ENCODE measurements around the gene VPS39.

Gene VPS39

DNA sequence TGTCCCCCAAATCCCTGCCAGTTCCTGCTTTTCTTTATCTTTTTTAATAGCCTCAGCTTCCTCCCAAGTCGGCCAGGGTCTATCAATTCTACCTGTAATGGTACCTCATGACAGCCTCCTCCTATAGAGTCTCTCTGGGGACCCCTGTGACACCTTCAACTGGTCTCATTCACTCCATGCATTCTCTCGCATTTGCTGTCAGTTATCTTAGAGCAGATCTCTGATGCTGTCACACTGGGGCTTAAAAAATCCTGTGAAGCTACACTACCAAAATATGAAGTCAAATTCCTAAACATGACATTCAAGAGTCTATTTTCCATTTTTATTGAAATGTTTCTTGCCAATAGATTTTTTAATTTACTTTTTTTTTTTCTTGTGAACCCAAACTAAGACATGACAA is 5.5 kb downstream of the VPS39 start:
- no peak overlapping the region for H3K4me3 ChIP-seq (replicated peaks; ENCODE audit: insufficient read depth, low read length)
- no peak for DNase-seq (ENCODE audit: low read depth in 1 of 2, low spot score in 1 of 2)
- TF ChIP-seq SPI1 (IDR thresholded peaks at IDR 0.05; ENCODE audit: borderline replicate concordance, low read depth) (no peak), POLR2AphosphoS5 (IDR thresholded peaks at IDR 0.05; ENCODE audit: low read depth) (no peak), GABPA (IDR thresholded peaks at IDR 0.05; ENCODE audit: low read depth) (no peak)
- TF ChIP-seq, protein P1, sequence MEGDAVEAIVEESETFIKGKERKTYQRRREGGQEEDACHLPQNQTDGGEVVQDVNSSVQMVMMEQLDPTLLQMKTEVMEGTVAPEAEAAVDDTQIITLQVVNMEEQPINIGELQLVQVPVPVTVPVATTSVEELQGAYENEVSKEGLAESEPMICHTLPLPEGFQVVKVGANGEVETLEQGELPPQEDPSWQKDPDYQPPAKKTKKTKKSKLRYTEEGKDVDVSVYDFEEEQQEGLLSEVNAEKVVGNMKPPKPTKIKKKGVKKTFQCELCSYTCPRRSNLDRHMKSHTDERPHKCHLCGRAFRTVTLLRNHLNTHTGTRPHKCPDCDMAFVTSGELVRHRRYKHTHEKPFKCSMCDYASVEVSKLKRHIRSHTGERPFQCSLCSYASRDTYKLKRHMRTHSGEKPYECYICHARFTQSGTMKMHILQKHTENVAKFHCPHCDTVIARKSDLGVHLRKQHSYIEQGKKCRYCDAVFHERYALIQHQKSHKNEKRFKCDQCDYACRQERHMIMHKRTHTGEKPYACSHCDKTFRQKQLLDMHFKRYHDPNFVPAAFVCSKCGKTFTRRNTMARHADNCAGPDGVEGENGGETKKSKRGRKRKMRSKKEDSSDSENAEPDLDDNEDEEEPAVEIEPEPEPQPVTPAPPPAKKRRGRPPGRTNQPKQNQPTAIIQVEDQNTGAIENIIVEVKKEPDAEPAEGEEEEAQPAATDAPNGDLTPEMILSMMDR (IDR thresholded peaks at IDR 0.05; ENCODE audit: insufficient read depth, low read length), result no peak
- TF ChIP-seq, protein P2, sequence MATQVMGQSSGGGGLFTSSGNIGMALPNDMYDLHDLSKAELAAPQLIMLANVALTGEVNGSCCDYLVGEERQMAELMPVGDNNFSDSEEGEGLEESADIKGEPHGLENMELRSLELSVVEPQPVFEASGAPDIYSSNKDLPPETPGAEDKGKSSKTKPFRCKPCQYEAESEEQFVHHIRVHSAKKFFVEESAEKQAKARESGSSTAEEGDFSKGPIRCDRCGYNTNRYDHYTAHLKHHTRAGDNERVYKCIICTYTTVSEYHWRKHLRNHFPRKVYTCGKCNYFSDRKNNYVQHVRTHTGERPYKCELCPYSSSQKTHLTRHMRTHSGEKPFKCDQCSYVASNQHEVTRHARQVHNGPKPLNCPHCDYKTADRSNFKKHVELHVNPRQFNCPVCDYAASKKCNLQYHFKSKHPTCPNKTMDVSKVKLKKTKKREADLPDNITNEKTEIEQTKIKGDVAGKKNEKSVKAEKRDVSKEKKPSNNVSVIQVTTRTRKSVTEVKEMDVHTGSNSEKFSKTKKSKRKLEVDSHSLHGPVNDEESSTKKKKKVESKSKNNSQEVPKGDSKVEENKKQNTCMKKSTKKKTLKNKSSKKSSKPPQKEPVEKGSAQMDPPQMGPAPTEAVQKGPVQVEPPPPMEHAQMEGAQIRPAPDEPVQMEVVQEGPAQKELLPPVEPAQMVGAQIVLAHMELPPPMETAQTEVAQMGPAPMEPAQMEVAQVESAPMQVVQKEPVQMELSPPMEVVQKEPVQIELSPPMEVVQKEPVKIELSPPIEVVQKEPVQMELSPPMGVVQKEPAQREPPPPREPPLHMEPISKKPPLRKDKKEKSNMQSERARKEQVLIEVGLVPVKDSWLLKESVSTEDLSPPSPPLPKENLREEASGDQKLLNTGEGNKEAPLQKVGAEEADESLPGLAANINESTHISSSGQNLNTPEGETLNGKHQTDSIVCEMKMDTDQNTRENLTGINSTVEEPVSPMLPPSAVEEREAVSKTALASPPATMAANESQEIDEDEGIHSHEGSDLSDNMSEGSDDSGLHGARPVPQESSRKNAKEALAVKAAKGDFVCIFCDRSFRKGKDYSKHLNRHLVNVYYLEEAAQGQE (IDR thresholded peaks at IDR 0.05; ENCODE audit: insufficient replicate concordance, low read depth), result no peak
- no peaks in the 10 kb centered on the region for H3K27me3 ChIP-seq (ENCODE audit: insufficient read depth, poor library complexity, severe bottlenecking)
- no peak overlapping the region for H3K27ac ChIP-seq (replicated peaks)

DNA sequence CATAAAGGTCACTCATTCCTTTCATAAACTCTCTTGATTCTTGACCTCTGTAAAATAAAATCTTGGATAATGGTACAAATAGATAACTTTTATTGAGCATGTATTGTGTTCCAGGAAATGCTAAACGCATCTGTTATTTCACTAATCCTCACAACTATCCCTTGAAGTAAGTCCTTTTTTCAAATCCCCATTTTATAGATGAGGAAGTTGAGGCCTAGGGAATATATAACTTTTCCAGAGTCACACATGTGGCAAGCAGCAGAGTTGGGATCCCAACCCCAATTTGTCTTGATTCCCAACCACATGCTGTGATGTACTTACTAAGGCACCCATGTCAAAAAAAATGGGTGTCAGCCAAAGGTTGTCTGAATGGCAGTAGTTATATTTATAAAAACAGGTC is 6.3 kb downstream of the VPS39 start:
- no peaks in the 10 kb centered on the region for H3K27me3 ChIP-seq (ENCODE audit: insufficient read depth, poor library complexity, severe bottlenecking)
- no peak for DNase-seq (ENCODE audit: low read depth in 1 of 2, low spot score in 1 of 2)
- H3K4me3 ChIP-seq (replicated peaks; ENCODE audit: insufficient read depth, low read length), result no peak overlapping the region
- TF ChIP-seq GABPA (IDR thresholded peaks at IDR 0.05; ENCODE audit: low read depth) (no peak), SPI1 (IDR thresholded peaks at IDR 0.05; ENCODE audit: borderline replicate concordance, low read depth) (no peak), POLR2AphosphoS5 (IDR thresholded peaks at IDR 0.05; ENCODE audit: low read depth) (no peak)
- TF ChIP-seq, protein P1 (IDR thresholded peaks at IDR 0.05; ENCODE audit: insufficient read depth, low read length), result no peak
- TF ChIP-seq, protein P2 (IDR thresholded peaks at IDR 0.05; ENCODE audit: insufficient replicate concordance, low read depth), result no peak
- H3K27ac ChIP-seq (replicated peaks), result no peak overlapping the region

DNA sequence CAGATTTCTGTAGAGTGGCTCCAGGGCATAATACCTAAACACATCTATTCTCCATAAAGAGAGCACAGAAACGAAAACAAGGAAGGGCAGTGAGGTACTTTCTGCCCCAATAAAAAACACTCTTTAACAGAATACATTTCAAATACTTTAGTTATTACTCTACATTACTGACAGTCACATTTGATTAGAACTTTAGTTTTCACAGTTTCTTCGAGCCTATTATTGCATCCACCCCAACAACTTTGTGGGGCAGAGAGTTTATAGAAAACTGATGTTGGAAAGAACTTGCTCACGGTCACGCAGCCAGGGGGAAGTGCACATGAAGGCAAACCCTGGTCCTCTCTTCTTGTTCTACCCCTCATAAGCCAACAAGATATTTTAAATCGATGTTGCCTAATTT is 9.0 kb downstream of the VPS39 start:
- Histone ChIP-seq H3K27me3 (ENCODE audit: insufficient read depth, poor library complexity, severe bottlenecking) (no peaks in the 10 kb centered on the region), H3K4me3 (replicated peaks; ENCODE audit: insufficient read depth, low read length) (no peak overlapping the region), H3K27ac (replicated peaks) (no peak overlapping the region)
- TF ChIP-seq GABPA (IDR thresholded peaks at IDR 0.05; ENCODE audit: low read depth) (no peak), SPI1 (IDR thresholded peaks at IDR 0.05; ENCODE audit: borderline replicate concordance, low read depth) (no peak), POLR2AphosphoS5 (IDR thresholded peaks at IDR 0.05; ENCODE audit: low read depth) (no peak)
- TF ChIP-seq, protein P2 (IDR thresholded peaks at IDR 0.05; ENCODE audit: insufficient replicate concordance, low read depth), result no peak
- TF ChIP-seq, protein P1 (IDR thresholded peaks at IDR 0.05; ENCODE audit: insufficient read depth, low read length), result no peak
- DNase-seq (ENCODE audit: low read depth in 1 of 2, low spot score in 1 of 2), result no peak

Measured in HL-60 (cell line).